GM21717 (cell line): ENCODE results near the gene MYH11.

Experiments
- ATAC-seq: cut with Tn5 transposase; IDR thresholded peaks from one replicate; pipeline ENCODE4 v1.9.1; 2021; ENCODE audit warnings: mild to moderate bottlenecking, moderate library complexity; ENCODE audit not compliant: unreplicated experiment

Gene MYH11

DNA sequence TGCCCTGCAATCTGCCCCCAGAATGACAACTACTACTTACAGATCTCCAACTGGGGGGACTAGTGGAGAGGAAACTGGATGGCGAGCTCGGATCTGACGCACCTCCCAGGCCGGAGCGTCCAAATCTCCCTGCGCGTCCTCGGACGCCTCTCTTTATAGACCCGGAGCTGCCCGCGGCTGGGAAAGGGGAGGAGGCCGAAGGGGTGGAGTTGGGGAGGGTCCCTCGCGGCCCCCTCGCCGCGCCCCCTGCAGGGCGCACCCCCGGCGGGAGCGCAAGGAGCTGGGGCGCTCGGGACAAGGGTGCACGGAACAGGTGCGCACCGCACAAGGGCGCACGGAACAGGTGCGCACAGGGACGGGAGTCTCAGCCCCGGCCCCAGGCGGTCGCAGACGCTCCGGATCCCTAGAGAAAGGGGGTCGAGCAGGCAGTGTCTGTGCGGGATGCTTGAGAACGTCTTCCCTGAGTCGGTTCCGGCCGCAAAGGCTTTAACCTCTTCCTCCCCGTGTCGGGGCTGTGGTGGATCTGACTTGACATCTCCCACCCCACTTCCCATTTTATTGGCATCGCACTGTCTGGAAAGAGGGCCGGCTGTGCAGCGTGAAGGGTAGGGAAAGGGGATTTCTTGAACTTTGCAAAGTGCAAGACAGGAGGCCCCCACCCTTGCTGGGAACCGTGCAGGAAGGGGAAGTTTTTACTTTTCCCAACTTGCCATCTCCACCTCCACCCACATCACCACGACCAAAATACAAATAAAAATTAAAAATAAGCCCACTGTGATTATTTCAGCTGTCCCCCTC lies at the start of gene MYH11:
MYH11 (minus strand) TSS at position 128 of the 798 bp plus-strand sequence. CDS start 18,776 bp downstream, outside the sequence.
- no peak for ATAC-seq

- no peak for ATAC-seq
Measured at GRCh38 chr16:15906439-15906838, 49.6 kb upstream of the MYH11 start.

- no peak for ATAC-seq
Measured at GRCh38 chr16:15903960-15904359, 47.1 kb upstream of the MYH11 start.

DNA sequence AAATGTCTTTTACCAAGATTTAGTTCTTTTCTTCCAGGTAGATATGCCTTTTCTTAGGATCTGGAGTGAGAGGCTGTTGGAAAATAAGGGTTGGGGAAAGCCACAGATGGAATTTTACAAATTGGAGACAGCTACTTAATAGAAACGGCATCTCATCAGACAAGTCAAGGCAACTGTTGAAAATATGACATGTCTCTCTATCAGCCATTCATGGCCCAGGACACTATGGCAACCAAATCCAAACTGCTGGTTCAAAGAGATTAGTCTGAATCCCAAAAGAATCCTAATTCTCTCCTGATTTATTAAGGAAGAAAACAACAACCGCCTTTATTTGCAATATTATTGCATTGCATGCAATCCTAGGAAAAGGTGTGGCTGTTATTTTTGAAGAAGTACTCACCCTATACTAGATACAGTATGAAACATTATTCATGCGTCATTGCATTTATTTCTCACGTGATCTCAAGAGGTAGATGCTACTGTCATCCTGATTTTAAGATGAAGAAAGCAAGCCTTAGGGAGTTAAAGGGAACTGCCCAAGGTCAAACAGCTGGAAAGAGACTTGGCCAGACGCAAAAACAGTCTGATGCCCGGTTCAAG lies 44.2 kb upstream of the MYH11 start:
- ATAC-seq, result no peak

- ATAC-seq, result no peak
Measured at GRCh38 chr16:15900357-15900756, 43.5 kb upstream of the MYH11 start.

GRCh38 chr16:15899538-15900100 lies 42.8 kb upstream of the MYH11 start:
- ATAC-seq, result peak; percentile 66

DNA sequence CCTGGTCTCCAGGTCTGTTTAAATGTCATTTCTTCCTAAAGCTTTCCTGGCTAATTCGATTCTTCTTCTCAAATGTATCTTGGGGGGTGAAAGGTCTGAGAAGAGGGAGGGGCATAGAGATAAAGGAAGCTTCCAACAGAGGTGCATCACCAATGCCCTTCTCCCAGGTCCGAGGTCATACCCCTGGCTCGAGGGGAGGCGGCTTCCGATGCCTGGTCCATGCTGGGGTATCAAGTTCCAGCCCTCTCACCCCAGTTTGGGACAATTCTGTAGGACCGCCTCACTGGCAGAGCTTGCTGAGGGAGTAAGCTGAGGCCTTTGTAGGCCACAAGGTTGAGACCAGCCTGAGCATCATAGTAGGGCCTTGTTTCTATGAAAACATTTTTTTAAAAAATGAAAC lies 41.8 kb upstream of the MYH11 start:
- ATAC-seq, result no peak

DNA sequence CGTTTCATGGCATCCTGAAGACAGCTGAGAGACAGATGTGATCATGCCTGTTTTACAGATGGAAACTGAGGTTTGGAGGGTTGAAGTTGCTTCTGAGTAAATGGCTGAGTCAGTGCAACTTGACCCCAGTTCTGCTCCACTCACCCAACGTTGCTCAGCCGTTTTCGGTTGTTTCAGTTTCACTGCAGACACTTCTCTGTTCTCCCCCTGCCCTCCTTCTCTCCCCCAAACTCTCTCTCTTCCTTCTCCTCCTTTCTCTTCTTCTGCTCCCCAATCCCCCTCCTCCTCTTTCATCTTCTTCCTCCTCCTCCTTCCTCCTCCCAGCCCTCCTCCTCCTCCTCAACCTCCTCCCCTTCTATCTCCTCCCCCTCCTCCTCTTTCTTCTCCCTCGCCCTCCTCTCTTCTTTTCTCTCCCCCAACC lies 41.0 kb upstream of the MYH11 start:
- peak; percentile 61 for ATAC-seq

DNA sequence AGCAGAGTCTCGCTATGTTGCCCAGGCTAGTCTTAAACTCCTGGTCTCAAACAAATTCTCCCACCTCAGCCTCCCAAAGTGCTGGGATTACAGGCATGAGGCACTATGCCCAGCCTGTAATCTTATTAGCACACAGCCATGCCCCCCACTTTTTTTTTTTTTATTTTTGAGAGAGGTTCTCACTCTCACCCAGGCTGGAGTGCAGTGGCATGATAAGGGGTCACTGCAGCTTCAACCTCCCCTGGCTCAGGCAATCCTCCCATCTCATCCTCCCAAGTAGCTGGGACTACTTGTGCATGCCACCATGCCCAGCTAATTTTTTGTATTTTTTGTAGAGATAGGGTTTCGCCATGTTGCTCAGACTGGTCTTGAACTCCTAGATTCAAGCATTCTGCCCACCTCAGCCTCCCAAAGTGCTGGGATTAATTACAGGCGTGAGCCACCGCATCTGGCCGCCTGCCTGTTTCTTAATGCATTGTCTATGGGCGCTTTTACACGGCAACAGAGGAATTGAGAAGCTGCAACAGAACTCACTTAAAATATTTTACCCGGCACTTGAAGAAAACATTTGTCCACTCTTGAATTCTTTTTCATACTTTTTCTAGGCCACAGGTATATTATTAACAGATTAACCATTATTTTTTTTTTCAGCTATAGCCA lies 40.4 kb upstream of the MYH11 start:
- no peak for ATAC-seq

DNA sequence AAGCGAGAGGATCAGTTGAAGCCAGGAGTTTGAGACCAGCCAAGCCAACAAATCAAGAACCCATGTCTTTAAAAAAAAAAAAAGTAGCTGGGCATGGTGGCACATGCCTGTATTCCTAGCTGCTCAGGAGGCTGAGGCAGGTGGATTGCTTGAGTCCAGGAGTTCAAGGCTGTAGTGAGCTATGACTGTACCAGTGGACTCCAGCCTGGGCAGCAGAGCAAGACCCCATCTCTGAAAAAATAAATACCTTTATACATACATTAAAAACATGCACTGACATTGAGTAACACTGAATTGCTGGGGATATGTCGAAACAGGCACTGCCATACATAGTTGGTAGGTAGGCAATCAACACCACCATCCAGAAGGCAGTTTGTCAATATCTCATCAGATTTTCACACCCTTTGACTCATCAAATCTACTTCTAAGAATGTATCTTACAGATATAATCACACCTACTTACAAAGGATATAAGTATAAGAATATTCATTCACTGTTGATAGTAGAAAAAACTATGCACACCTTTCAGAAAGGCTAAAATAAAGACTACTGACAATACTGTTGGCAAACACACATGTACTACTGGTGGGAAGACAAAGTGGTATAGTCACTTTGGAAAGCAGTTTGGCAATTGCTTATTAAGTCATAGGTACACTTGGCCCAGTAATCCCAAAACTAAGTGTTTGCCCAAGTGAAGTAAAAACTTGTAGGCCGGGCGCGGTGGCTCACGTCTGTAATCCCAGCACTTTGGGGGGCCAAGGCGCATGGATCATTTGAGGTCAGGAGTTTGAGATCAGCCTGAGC lies 37.9 kb upstream of the MYH11 start:
- no peak for ATAC-seq

DNA sequence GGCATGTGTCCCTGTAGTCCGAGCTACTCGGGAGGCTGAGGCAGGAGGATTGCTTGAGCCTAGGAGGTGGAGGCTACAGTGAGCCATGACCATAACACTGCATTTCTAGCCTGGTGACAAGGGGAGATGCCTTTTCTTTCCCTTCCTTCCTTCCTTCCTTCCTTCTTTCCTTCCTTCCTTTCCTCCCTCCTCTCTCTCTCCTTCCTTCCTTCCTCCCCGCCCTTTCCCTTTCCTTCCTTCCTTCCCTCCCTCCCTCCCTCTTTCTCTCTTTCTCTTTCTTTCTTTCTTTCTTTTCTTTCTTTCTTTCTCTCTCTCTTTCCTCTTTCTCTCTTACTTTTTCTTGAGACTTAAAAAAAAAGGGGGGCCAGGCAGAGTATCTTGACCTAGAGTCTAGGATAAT lies 34.7 kb upstream of the MYH11 start:
- no peak for ATAC-seq

GRCh38 chr16:15888072-15888976 lies 31.5 kb upstream of the MYH11 start, which contains the start of gene CEP20:
CEP20 (minus strand) TSS chr16:15888603; CDS start chr16:15888585, 18 bp downstream.
- peak; percentile 91 for ATAC-seq

GRCh38 chr16:15887283-15887682 lies 30.5 kb upstream of the MYH11 start:
- ATAC-seq, result no peak

DNA sequence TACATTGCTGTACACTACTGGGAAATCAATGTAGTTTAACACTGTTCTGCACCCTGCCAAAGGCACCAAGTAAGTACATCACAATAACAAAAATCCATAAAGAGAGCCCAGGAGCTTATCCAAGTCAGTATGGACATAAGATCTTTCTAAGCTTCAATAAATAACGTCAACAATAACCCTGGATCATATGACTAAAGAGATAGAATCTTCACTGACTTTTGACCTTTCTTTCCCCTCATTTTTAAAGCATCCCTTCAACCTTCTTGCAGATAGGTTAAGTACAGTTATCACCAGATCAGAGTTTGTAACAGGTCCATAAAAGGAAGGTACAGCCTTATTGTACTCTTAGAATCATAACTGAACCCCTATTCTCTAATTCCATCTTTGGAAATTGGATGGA lies 29.2 kb upstream of the MYH11 start:
- no peak for ATAC-seq

GRCh38 chr16:15885560-15886001 lies 28.8 kb upstream of the MYH11 start:
- ATAC-seq, result no peak

DNA sequence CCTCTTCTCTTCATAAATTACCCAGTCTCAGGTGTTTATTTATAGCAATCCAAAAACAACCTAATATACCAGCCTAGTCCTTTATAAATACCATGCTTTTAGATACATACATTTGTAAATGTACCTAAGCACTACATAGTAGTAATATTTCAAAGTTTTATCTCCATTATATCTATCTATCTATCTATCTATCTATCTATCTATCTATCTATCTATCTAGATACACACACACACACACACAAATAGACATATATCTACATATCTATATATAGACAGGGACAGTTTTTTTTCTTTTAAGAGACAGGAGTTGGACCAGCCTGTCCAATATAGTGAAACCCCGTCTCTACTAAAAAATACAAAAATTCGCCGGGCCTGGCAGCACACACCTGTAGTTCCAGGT lies 25.7 kb upstream of the MYH11 start:
- no peak for ATAC-seq

DNA sequence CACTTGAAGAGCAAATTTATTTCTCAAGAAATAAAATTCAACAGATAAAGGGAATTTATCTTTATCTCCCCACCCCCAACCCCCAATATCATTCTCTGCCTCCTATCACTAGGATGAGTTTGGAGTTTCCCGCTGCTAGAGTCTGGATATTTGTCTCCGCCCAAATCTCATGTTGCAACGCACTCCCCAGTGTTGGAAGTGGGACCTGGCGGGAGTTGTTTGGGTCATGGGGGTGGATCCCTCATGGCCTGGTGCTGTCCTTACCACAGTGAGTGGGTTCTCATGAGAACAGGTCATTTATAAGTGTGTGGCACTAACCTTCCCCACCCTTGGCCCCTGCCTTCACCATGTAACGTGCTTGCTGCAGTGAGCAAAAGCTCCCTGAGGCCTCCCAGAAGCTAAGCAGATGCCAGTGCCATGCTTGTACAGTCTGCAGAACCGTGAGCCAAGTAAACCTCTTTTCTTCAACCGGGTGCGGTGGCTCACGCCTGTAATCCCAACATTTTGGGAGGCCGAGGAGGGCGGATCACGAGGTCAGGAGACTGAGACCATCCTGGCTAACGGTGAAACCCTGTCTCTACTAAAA lies 25.1 kb upstream of the MYH11 start:
- ATAC-seq, result no peak

DNA sequence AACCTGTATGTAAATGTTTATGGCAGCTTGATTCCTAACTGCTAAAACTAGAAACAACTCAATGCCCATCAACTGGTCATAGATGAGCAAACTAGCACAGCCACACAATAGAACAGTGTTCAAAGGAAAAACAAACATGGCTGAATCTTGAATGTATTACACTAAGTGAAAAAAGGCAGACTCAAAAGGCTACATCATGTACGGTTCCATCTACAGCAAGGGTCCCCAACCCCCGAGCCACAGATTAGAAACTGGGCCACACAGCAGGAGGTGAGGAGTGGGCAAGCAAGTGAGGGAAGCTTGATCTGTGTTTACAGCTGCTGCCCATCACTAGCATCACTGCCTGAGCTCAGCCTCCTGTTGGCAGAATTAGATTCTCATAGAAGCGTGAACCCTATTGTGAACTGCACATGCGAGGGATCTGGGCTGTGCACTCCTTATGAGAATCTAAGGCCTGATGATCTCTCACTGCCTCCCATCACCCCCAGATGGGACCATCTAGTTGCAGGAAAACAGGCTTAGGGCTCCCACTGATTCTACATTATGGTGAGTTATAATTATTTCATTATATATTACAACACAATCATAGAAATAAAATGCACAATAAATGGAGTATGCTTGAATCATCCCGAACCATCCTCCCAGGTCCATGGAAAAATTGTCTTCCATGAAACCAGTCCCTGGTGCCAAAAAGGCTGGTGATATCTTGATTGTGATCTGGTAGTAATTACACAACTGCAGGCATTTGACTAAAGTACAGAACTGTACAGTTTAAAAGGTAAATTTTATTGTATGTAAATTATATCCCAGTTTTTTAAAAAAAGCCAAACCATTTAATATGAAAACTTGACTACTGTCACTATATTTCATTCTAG lies 23.8 kb upstream of the MYH11 start:
- no peak for ATAC-seq
